ENCODE results near the gene RAD21L1. TPM values are rescaled to one million over a fixed set of nuclear protein-coding genes. Genes with fewer than 3 reads are reported as not detected.

RAD21L1 gene
- total RNA-seq, 1 donor from 2014 or later: not detected

DNA sequence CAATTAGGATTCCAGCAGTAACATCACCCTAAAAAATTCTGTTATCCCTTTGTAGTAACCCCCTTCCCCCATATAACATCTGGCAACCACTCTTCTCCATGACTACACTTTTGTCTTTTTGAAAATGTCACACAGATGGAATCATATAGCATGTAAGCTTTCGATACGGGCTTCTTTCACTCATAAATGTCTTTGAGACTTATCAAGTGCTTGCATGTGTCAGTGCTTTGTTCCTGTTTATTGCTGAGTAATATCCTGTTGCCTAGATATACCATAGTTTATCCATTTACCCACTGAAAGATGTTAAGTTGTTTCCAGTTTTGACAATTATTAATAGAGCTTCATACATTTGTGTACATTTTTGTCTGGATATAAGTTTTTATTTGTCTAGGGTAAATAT is 29.8 kb downstream of the RAD21L1 start:
- Mint-ChIP-seq H3K9me3 (no peaks in the 10 kb centered on the region), H3K4me3 (no peak overlapping the region), H3K36me3 (no peaks in the 10 kb centered on the region), H3K4me1 (no peaks in the 10 kb centered on the region), H3K27ac (no peak overlapping the region), H3K27me3 (ENCODE audit: insufficient read depth, low read depth) (peaks cover 7% of the 10 kb centered on the region)
- H3K36me3 ChIP-seq: no peaks in the 10 kb centered on the region
- no peak overlapping the region for H3K9ac ChIP-seq
- H3K4me3 ChIP-seq: no peak overlapping the region
- no peak overlapping the region for H3K4me2 ChIP-seq
- H2AFZ ChIP-seq (replicated peaks): no peak overlapping the region
- no peaks in the 10 kb centered on the region for H3F3A ChIP-seq (ENCODE audit: low read depth)
- H3K9me3 ChIP-seq (ENCODE audit: low read depth): peaks cover 4% of the 10 kb centered on the region
- H3K27ac ChIP-seq: no peak overlapping the region
- H3K79me2 ChIP-seq (ENCODE audit: low read depth): no peaks in the 10 kb centered on the region
- DNase-seq (ENCODE audit: low spot score): no peak
- no peaks in the 10 kb centered on the region for H4K20me1 ChIP-seq (ENCODE audit: low read depth)
- no peak for TF ChIP-seq EZH2phosphoT487 (IDR thresholded peaks at IDR 0.05)
- TF ChIP-seq CTCF (IDR thresholded peaks at IDR 0.05): no peak
- no peak for TF ChIP-seq EZH2 (IDR thresholded peaks at IDR 0.05)
- H3K4me1 ChIP-seq: no peaks in the 10 kb centered on the region
- peaks cover 57% of the 10 kb centered on the region for H3K27me3 ChIP-seq

DNA sequence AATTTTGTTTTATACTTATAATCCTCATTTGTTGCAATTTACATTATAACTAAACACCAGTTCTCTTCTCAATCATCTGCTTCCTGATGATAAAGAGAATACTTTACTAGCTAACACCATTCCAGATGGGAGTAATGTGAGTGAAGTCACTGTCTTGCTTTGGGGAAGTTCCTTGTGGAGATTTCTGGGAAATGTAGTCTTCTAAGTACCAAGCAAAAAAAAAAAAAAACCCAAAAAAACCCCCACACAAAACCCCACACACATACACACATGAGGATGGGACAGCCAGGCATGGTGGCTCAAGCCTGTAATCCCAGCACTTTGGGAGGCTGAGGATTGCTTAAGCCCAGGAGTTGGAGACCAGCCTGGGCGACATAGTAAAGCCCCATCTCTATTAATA is 38.0 kb downstream of the RAD21L1 start:
- Mint-ChIP-seq H3K27me3 (ENCODE audit: insufficient read depth, low read depth) (peaks cover 15% of the 10 kb centered on the region), H3K4me1 (peaks cover 11% of the 10 kb centered on the region), H3K4me3 (no peak overlapping the region), H3K9me3 (peaks cover 3% of the 10 kb centered on the region), H3K27ac (no peak overlapping the region), H3K36me3 (no peaks in the 10 kb centered on the region)
- Histone ChIP-seq H3K4me1 (peaks cover 8% of the 10 kb centered on the region), H3K4me2 (no peak overlapping the region), H3K36me3 (no peaks in the 10 kb centered on the region), H2AFZ (replicated peaks) (no peak overlapping the region), H3K9me3 (ENCODE audit: low read depth) (no peaks in the 10 kb centered on the region), H3K9ac (no peak overlapping the region), H3K4me3 (no peak overlapping the region), H3K27ac (no peak overlapping the region), H3K27me3 (peaks cover 50% of the 10 kb centered on the region), H3K79me2 (ENCODE audit: low read depth) (no peaks in the 10 kb centered on the region), H4K20me1 (ENCODE audit: low read depth) (peaks cover 6% of the 10 kb centered on the region), H3F3A (ENCODE audit: low read depth) (peaks cover 22% of the 10 kb centered on the region)
- TF ChIP-seq EZH2 (IDR thresholded peaks at IDR 0.05) (no peak), CTCF (IDR thresholded peaks at IDR 0.05) (no peak), EZH2phosphoT487 (IDR thresholded peaks at IDR 0.05) (no peak)
- no peak for DNase-seq (ENCODE audit: low spot score)

DNA sequence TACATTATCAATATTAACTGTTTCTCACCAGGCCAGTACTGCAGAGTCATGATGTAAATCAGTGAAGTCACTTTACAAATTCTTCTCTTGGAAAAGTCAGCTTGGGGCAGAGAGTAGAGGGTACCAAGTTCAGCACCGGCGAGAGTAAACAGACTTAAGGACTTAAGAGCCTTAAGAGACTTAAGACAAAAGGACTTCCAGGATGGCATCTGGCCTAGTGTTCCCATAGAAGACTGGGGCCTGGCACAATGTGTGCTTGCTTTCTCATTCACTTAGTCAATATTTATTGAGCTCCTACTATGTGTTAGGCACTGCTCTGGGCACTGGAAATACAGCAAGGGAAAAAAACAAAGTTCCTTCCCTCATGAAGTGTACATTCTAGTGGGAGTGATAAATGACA is 38.9 kb downstream of the RAD21L1 start:
- Histone ChIP-seq H3F3A (ENCODE audit: low read depth) (peaks cover 22% of the 10 kb centered on the region), H3K4me2 (no peak overlapping the region), H3K27ac (no peak overlapping the region), H3K4me1 (peaks cover 8% of the 10 kb centered on the region), H3K9ac (no peak overlapping the region), H3K9me3 (ENCODE audit: low read depth) (no peaks in the 10 kb centered on the region), H3K36me3 (no peaks in the 10 kb centered on the region), H2AFZ (replicated peaks) (no peak overlapping the region), H3K4me3 (no peak overlapping the region), H3K79me2 (ENCODE audit: low read depth) (no peaks in the 10 kb centered on the region), H3K27me3 (peaks cover 46% of the 10 kb centered on the region), H4K20me1 (ENCODE audit: low read depth) (peaks cover 6% of the 10 kb centered on the region)
- TF ChIP-seq EZH2 (IDR thresholded peaks at IDR 0.05): no peak
- no peak for TF ChIP-seq CTCF (IDR thresholded peaks at IDR 0.05)
- TF ChIP-seq EZH2phosphoT487 (IDR thresholded peaks at IDR 0.05): no peak
- no peaks in the 10 kb centered on the region for H3K36me3 Mint-ChIP-seq
- peaks cover 11% of the 10 kb centered on the region for H3K4me1 Mint-ChIP-seq
- H3K4me3 Mint-ChIP-seq: peak overlapping the region; percentile 82
- no peak overlapping the region for H3K27ac Mint-ChIP-seq
- H3K9me3 Mint-ChIP-seq: peaks cover 3% of the 10 kb centered on the region
- peaks cover 15% of the 10 kb centered on the region for H3K27me3 Mint-ChIP-seq (ENCODE audit: insufficient read depth, low read depth)
- DNase-seq (ENCODE audit: low spot score): peak; percentile 34
